Measurements from ENCODE around the gene ABCB9.

- TF ChIP-seq, protein P1, sequence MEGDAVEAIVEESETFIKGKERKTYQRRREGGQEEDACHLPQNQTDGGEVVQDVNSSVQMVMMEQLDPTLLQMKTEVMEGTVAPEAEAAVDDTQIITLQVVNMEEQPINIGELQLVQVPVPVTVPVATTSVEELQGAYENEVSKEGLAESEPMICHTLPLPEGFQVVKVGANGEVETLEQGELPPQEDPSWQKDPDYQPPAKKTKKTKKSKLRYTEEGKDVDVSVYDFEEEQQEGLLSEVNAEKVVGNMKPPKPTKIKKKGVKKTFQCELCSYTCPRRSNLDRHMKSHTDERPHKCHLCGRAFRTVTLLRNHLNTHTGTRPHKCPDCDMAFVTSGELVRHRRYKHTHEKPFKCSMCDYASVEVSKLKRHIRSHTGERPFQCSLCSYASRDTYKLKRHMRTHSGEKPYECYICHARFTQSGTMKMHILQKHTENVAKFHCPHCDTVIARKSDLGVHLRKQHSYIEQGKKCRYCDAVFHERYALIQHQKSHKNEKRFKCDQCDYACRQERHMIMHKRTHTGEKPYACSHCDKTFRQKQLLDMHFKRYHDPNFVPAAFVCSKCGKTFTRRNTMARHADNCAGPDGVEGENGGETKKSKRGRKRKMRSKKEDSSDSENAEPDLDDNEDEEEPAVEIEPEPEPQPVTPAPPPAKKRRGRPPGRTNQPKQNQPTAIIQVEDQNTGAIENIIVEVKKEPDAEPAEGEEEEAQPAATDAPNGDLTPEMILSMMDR (IDR thresholded peaks at IDR 0.05) = peak; percentile 22 to 64 (median 43)
- TF ChIP-seq EP300 (IDR thresholded peaks at IDR 0.05) (peak in 1 of 4 donors; percentile 18), POLR2A (IDR thresholded peaks at IDR 0.05) (no peak), POLR2AphosphoS5 (IDR thresholded peaks at IDR 0.05) (peak in 1 of 2 donors; percentile 35)
These were observed 18.9 kb downstream of the ABCB9 start for GRCh38 chr12:122947352-122947792.

Data from upper lobe of left lung (tissue), 4 donors.